ENCODE results near the gene REX1BD. TPM values are rescaled to one million over a fixed set of nuclear protein-coding genes. Genes with fewer than 3 reads are reported as not detected.

The REX1BD gene
- total and polyA plus RNA-seq, 2 donors (not counting 3 experiments of a cell fraction or from before 2014, with no cell fraction given), result 64.4 to 90.9 TPM

- Histone ChIP-seq H3K4me1 (ENCODE audit: control insufficient read depth, extremely low read depth, insufficient read depth, low read length) (peaks cover 7% of the 10 kb centered on the region), H3K27ac (ENCODE audit: insufficient read depth, low read depth, low read length) (no peak overlapping the region), H3K9me3 (replicated peaks; ENCODE audit: control insufficient read depth, insufficient read depth, low read length) (no peaks in the 10 kb centered on the region), H3K9me1 (replicated peaks; ENCODE audit: control insufficient read depth, extremely low read depth, insufficient read depth, low read length) (no peaks in the 10 kb centered on the region), H3K79me2 (ENCODE audit: control insufficient read depth, insufficient read depth, low read length) (no peaks in the 10 kb centered on the region), H3K4me2 (ENCODE audit: insufficient read depth, low read length) (peak overlapping the region; percentile 41), H3K4me3 (replicated peaks in 1 of 3; ENCODE audit: insufficient read depth in 1 of 3, low read depth in 1 of 3, low read length in 3 of 3) (no peak overlapping the region), H3K27me3 (ENCODE audit: control insufficient read depth in 2 of 2, insufficient read depth in 2 of 2, low read length in 2 of 2) (no peaks in the 10 kb centered on the region), H3K9ac (replicated peaks; ENCODE audit: extremely low read depth, insufficient read depth, low read length) (no peak overlapping the region), H3K36me3 (ENCODE audit: control insufficient read depth in 2 of 2, extremely low read depth in 1 of 2, insufficient read depth in 2 of 2, low read length in 2 of 2) (peaks cover 0 to 2% of the 10 kb centered on the region in 2 experiments), H4K20me1 (replicated peaks; ENCODE audit: control insufficient read depth, extremely low read depth, insufficient read depth, low read length) (no peaks in the 10 kb centered on the region), H2AFZ (ENCODE audit: low read depth, low read length) (peak overlapping the region; percentile 36)
- DNase-seq (ENCODE audit: low read depth, low spot score), result no peak
- no TSS peak for BruUV-seq (replicated peaks)
- dilution Hi-C loops (cut with MboI; ENCODE audit: extremely low pct_ligation_motif_present, low sequenced_read_pairs) (no loop called here), intact Hi-C loops (cut with micrococcal nuclease) (loop anchor here (1.0 kb wide), 4 partner anchors 80 to 324 kb away; partner anchors contain the start of genes COPE and DDX49)
- no peak for FAIRE-seq
- ChIA-PET POLR2A (no interaction called here), CTCF (interaction anchor here (0.9 to 4.4 kb wide), 13 partner anchors 20 to 392 kb away, joined by 3 to 65 read pairs (median 6); no protein-coding TSS in a partner anchor)
- TF ChIP-seq MYC (IDR thresholded peaks at IDR 0.05; ENCODE audit: low read depth, low read length), result no peak
- TF ChIP-seq POLR2A (IDR thresholded peaks at IDR 0.05; ENCODE audit: low read depth, low read length), result no peak
- TF ChIP-seq, protein P1, sequence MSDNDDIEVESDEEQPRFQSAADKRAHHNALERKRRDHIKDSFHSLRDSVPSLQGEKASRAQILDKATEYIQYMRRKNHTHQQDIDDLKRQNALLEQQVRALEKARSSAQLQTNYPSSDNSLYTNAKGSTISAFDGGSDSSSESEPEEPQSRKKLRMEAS (IDR thresholded peaks at IDR 0.05; ENCODE audit: insufficient read depth, insufficient read length), result no peak
- TF ChIP-seq FOS (IDR thresholded peaks at IDR 0.05; ENCODE audit: borderline replicate concordance, insufficient read depth, low read length), result no peak
- TF ChIP-seq JUN (IDR thresholded peaks at IDR 0.05; ENCODE audit: borderline replicate concordance, insufficient read depth, insufficient read length, low read depth), result no peak
- no peak for TF ChIP-seq EZH2 (IDR thresholded peaks at IDR 0.05; ENCODE audit: borderline replicate concordance, low read depth, low read length, severe bottlenecking)
- no peak for TF ChIP-seq POLR2AphosphoS5 (IDR thresholded peaks at IDR 0.05; ENCODE audit: insufficient read depth, low read depth, low read length)
- no peak for TF ChIP-seq CTCF (IDR thresholded peaks at IDR 0.05; ENCODE audit: extremely low read depth in 1 of 2, insufficient read depth in 1 of 2, low read depth in 1 of 2, low read length in 2 of 2)
- no peak for TF ChIP-seq GATA2 (IDR thresholded peaks at IDR 0.05; ENCODE audit: insufficient read depth, insufficient read length, low read depth, low read length)
Observed at GRCh38 chr19:18594824-18595373, 6.3 kb downstream of the REX1BD start.
